22Rv1 (cell line): ENCODE results near the gene FRRS1L.
A peak's percentile ranks its signal among the peaks of the same experiment; 100 is the strongest.

Experiments used
- H3K27ac ChIP-seq: fragments of 450-650 bp; 2 replicates; pipeline ENCODE4 v1.5.1; 2017
- CTCF ChIP-seq: fragments of 450-650 bp; IDR thresholded peaks from 2 replicates; pipeline ENCODE4 v1.5.1; 2017; ENCODE audit warnings: mild to moderate bottlenecking
- ZFX ChIP-seq: fragments of 450-650 bp; IDR thresholded peaks from 2 replicates; pipeline ENCODE4 v1.6.1; 2017; ENCODE audit warnings: antibody characterized with exemption, borderline replicate concordance

FRRS1L gene

GRCh38 chr9:109145051-109145450 lies 22.0 kb downstream of the FRRS1L start:
- TF ChIP-seq CTCF (no peak), ZFX (no peak)
- H3K27ac ChIP-seq: no peak overlapping the region

- TF ChIP-seq CTCF (peak; percentile 37), ZFX (no peak)
- no peak overlapping the region for H3K27ac ChIP-seq
Observed at GRCh38 chr9:109143881-109144562, 23.0 kb downstream of the FRRS1L start.

DNA sequence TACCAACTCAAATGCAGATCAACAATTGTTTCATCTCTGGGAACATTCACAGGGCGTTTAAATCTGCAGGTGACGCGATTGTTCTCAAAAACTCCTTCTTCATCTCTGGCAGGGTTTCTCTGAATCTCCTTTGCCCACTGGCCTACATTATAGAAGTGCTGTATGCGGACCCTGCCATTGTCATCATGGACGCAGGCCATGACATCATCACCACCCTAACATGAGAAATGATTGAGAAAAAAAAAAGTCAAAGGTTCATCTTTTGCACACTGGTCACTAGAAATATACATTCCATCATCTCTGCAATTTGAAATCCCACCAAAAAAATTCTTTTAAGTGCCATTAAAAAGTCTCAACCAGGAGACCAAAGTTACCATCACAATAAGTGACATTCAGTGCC lies 25.7 kb downstream of the FRRS1L start:
- TF ChIP-seq CTCF (no peak), ZFX (no peak)
- H3K27ac ChIP-seq: no peak overlapping the region

GRCh38 chr9:109139851-109140250 lies 27.2 kb downstream of the FRRS1L start:
- TF ChIP-seq ZFX: no peak
- no peak for TF ChIP-seq CTCF
- H3K27ac ChIP-seq: no peak overlapping the region

DNA sequence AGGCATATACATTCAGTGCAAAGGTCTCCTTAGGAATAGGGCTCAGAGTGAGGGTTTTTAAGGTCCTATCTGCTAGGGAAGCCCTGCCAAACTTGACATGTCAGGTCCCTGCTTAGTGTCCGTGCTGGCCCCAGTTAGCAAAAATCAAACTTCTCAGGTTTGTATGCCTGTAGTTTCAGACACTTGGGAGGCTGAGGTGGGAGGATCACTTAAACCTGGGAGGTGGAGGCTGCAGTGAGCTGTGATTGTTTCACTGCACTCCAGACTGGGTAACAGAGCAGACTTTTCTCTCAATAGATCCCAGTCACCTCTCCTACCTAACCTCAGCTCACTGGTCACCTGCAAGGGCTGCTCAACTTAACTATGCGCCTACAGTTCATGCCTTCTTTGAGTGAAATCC lies 28.6 kb downstream of the FRRS1L start:
- TF ChIP-seq CTCF (no peak), ZFX (no peak)

DNA sequence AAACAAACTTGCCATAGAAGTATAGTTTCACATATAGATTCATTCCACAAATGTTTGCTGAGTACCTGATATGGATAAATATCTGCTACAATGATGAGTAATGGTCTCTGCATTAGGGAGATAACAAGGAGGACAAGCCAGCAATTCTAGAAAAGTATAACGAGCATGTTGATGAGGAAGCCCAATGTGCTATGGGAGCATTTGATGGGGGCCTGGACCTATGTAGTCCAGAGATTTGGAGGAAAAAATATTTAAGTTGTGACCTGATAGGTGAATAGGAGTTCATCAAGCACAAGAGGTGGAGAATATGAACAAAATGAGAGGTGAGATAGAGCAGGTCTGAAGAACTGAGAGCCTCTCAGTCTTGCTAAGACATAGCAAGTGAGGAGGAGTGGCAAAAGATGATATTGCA lies 32.9 kb downstream of the FRRS1L start:
- TF ChIP-seq CTCF: no peak
- no peak for TF ChIP-seq ZFX

More for the DNA sequence above, 28.6 kb downstream of the FRRS1L start:
- H3K27ac ChIP-seq: no peak overlapping the region

GRCh38 chr9:109133533-109133932 lies 33.5 kb downstream of the FRRS1L start:
- H3K27ac ChIP-seq: no peak overlapping the region
- TF ChIP-seq ZFX (no peak), CTCF (no peak)

More for the DNA sequence above, 32.9 kb downstream of the FRRS1L start:
- H3K27ac ChIP-seq: no peak overlapping the region
